ENCODE results near the gene GALNT9. TPM values are rescaled to one million over a fixed set of nuclear protein-coding genes. Genes with fewer than 3 reads are reported as not detected.

The GALNT9 gene
- total RNA-seq, 6 donors from 2014 or later, result 0.26 TPM; not detected in 5

DNA sequence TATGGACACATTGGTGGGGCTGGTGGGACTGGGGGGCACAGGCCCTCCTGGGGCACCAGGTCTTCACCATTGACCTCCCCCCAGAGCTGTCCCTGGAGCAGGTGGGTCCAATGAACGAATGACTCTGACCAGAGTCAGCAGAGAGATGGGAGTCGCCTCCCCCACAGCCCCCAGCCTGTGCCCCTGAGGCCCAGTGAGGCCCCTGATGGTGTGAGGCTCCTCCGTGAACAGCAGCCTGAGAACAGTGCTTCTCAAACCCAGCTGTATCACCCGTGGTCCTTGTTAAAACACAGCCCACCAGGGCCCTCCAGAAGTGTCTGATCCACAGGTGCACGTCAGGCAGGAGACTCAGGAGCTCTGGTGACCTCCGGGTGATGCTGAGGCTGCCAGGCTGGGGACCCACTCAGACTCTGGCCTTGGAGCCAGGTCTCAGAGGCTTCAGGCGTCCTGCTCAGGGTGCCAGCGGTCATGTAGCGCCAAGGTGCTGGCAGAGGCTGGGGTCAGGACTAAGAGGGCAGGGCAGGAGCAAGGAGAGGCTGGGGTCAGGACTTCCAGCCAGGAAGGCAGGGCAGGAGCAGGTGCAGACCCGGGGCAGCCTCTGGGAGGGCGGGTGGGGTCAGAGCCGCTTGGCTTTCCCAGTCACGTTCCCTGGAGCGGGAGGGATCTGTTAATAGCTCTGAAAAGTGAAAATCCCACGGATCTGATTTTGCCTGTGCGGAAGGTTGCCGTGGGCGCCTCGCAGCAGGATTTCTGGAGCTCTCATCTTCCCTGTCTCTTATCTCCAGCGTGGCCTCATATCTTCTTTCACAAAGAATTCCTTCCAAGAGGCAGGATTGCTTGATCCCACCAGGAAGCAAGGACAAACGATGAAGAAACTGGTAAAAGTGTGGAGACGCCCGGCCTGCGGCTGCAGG, 35.0 kb downstream of the GALNT9 start:
- WGBS, 2 donors, result 69 to 72% methylated on average over 19 to 23 of the region's 24 CpGs
- Histone ChIP-seq H3K4me1 (no peaks in the 10 kb centered on the region), H3K36me3 (no peaks in the 10 kb centered on the region), H3K4me3 (no peak overlapping the region), H3K27ac (no peak overlapping the region), H3K27me3 (no peaks in the 10 kb centered on the region), H3K9me3 (no peaks in the 10 kb centered on the region)
- ATAC-seq (ENCODE audit: low FRiP score in 2 of 2) (peak in 1 of 2 donors; percentile 30), DNase-seq (peak in 1 of 2 donors; percentile 59)
- TF ChIP-seq, protein P1, sequence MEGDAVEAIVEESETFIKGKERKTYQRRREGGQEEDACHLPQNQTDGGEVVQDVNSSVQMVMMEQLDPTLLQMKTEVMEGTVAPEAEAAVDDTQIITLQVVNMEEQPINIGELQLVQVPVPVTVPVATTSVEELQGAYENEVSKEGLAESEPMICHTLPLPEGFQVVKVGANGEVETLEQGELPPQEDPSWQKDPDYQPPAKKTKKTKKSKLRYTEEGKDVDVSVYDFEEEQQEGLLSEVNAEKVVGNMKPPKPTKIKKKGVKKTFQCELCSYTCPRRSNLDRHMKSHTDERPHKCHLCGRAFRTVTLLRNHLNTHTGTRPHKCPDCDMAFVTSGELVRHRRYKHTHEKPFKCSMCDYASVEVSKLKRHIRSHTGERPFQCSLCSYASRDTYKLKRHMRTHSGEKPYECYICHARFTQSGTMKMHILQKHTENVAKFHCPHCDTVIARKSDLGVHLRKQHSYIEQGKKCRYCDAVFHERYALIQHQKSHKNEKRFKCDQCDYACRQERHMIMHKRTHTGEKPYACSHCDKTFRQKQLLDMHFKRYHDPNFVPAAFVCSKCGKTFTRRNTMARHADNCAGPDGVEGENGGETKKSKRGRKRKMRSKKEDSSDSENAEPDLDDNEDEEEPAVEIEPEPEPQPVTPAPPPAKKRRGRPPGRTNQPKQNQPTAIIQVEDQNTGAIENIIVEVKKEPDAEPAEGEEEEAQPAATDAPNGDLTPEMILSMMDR (IDR thresholded peaks at IDR 0.05), result no peak
- no peak for TF ChIP-seq EP300 (IDR thresholded peaks at IDR 0.05)
- no peak for TF ChIP-seq POLR2A (IDR thresholded peaks at IDR 0.05)
- no peak for TF ChIP-seq POLR2AphosphoS5 (IDR thresholded peaks at IDR 0.05)

DNA sequence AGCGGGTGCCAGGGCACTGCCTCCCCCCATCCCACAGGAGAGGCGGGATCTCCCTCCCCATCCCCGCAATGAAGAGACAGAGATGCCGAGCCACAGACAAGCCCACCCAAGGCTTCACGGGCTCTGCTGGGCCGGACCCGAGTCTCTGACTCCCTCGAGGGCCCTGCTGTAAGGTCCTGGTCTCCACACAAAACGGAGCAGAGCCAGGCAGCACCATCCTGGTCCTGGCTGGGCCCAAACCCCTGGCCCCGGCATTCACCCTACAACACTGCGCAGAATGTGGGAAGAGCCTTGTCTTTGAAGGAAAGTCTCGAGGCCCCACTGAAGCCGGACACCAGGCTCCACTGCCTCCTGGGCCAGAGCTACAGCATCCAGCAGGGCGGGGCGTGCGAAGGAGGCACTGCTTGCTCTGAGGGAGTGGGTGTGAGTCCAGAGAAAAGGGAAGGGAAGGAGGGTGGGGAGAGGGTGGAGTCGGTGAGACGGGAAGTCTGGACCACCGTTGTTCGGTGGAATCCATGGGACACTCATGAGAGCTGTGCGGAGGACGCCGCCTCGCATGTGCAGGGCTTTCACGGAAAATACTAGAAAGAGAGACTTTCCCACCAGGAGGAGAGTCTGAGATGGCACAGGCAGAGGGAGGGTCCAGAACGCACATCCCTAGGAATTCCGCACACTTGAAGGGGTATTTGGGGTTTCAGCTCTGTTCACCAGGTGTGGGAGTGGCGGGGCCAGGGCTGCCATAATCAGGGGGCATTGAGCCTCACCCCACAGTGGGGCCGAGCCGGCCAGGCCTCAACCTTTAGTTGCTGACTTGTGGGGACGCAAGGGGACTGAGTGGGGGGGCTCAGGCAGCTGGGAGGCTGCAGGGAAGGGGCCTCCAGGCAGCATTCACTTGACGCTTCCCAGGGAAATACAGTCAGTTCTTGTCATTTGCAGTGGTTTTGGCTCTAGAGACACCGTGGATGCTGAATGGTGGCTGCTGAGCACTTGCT, 36.8 kb downstream of the GALNT9 start:
- no peak overlapping the region for H3K27ac ChIP-seq
- TF ChIP-seq EP300 (IDR thresholded peaks at IDR 0.05) (no peak), POLR2A (IDR thresholded peaks at IDR 0.05) (no peak), POLR2AphosphoS5 (IDR thresholded peaks at IDR 0.05) (no peak)
- TF ChIP-seq, protein P1 (IDR thresholded peaks at IDR 0.05), result no peak
- no peaks in the 10 kb centered on the region for H3K9me3 ChIP-seq
- DNase-seq (peak in 1 of 2 donors; percentile 48), ATAC-seq (ENCODE audit: low FRiP score in 2 of 2) (no peak)
- H3K27me3 ChIP-seq, result peaks cover 0 to 3% (median 0%) of the 10 kb centered on the region in 4 donors
- no peaks in the 10 kb centered on the region for H3K4me1 ChIP-seq
- H3K4me3 ChIP-seq, result no peak overlapping the region
- no peaks in the 10 kb centered on the region for H3K36me3 ChIP-seq
- 88 to 92% methylated on average over 29 to 33 of the region's 33 CpGs for WGBS, 2 donors

DNA sequence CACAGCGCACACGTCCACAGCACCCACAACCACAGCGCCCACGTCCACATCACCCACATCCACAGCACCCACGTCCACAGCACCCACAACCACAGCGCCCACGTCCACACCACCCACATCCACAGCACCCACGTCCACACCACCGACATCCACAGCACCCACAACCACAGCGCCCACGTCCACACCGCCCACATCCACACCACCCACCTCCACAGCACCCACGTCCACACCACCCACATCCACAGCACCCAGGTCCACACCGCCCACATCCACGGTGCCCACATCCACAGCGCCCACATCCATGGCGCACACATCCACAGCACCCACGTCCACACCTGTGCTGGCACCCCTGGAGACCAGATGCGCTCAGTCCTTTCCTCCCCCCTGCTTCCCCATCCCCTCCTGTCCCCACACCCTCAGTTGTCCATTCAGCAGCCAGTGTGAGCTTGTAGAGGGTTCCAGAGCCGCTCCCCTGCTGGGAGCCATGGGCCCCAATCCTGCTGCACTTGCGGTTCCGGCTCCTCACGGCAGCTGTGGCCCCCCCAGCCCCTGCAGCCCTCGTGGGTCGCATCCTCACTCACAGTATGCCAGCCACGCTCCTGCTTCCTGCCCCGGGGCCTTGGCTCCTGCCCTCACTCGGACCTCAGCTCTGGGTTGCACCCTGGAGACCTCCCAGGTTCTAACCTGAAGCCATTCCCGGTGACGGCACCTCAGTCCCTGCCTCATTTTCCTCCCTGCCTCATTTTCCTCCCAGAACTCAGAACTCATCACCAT, 37.8 kb downstream of the GALNT9 start:
- 87 to 97% methylated on average over 27 to 28 of the region's 30 CpGs for WGBS, 2 donors
- Histone ChIP-seq H3K27me3 (peaks cover 0 to 3% (median 0%) of the 10 kb centered on the region in 4 donors), H3K27ac (no peak overlapping the region), H3K4me3 (no peak overlapping the region), H3K9me3 (no peaks in the 10 kb centered on the region), H3K36me3 (no peaks in the 10 kb centered on the region), H3K4me1 (peaks cover 0 to 2% (median under 1%) of the 10 kb centered on the region in 4 donors)
- TF ChIP-seq POLR2A (IDR thresholded peaks at IDR 0.05), result no peak
- TF ChIP-seq EP300 (IDR thresholded peaks at IDR 0.05), result no peak
- no peak for TF ChIP-seq POLR2AphosphoS5 (IDR thresholded peaks at IDR 0.05)
- TF ChIP-seq, protein P1 (IDR thresholded peaks at IDR 0.05), result no peak
- ATAC-seq (ENCODE audit: low FRiP score in 2 of 2) (no peak), DNase-seq (peak in 1 of 2 donors; percentile 46)

DNA sequence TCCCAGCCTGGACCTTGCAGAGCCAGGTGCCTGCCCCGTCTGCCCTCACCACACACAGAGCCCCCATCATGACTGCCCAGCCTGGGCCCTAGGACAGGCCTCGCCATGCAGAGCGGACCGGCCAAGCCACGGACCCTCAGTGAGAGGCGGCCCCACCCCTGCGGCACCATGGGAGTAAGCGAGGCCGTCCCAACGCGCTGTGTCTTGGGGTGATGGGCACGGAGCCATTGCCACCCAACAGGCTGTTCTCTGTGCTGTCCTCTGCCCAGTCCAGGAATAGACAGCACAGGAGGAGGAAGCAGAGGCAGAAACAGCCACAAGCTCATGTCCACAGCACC, 39.2 kb downstream of the GALNT9 start:
- no peak overlapping the region for H3K27ac ChIP-seq
- H3K27me3 ChIP-seq, result peaks cover 0 to 3% (median 1%) of the 10 kb centered on the region in 4 donors
- 95 to 100% methylated on average over 1 to 9 of the region's 12 CpGs for WGBS, 2 donors

More for the DNA sequence above, 39.2 kb downstream of the GALNT9 start:
- Histone ChIP-seq H3K4me3 (no peak overlapping the region), H3K36me3 (no peaks in the 10 kb centered on the region), H3K9me3 (no peaks in the 10 kb centered on the region), H3K4me1 (peaks cover 5 to 13% (median 7%) of the 10 kb centered on the region in 4 donors)
- TF ChIP-seq POLR2A (IDR thresholded peaks at IDR 0.05) (no peak), EP300 (IDR thresholded peaks at IDR 0.05) (no peak), POLR2AphosphoS5 (IDR thresholded peaks at IDR 0.05) (no peak)
- TF ChIP-seq, protein P1 (IDR thresholded peaks at IDR 0.05), result no peak
- peak in 1 of 2 donors; percentile 63 for DNase-seq
- no peak for ATAC-seq (ENCODE audit: low FRiP score in 2 of 2)
